Chondrocyte (in vitro differentiated cells): ENCODE results near the gene NENF. TPM values are rescaled to one million over a fixed set of nuclear protein-coding genes. Genes with fewer than 3 reads are reported as not detected.

Source experiments
- total RNA-seq: library from RNA; stranded (reverse); gene quantifications from 3 replicates; pipeline ENCODE4 v1.2.1, GENCODE V29; 2021

The NENF gene
- total RNA-seq, 1 donor from 2014 or later = 48.6 TPM

Other genes starting within 250 kb of the NENF start
- gene PPP2R5A, start 147.5 kb upstream of the NENF start, total RNA-seq = 12.2 to 16.9 TPM (median 16.8 TPM) in 3 replicates
- 7.6 to 11.2 TPM (median 9.7 TPM) in 3 replicates for gene PACC1, start 18.0 kb upstream of the NENF start, total RNA-seq
- 3.5 to 54.5 TPM (median 50.2 TPM) in 3 replicates for gene ATF3, start 175.8 kb downstream of the NENF start, total RNA-seq